K562 (cell line): Measurements from ENCODE around the gene FPGS. TPM values are rescaled to one million over a fixed set of nuclear protein-coding genes. Genes with fewer than 3 reads are reported as not detected.

Experiments
- ARID1B ChIP-seq: fragments of 450-650 bp; IDR thresholded peaks from 2 replicates; pipeline ENCODE4 v1.6.1; 2016; ENCODE audit warnings: antibody characterized with exemption, mild to moderate bottlenecking, inconsistent platforms
- ATF3 ChIP-seq, 2 experiments: fragments of 450-650 bp in 1 of 2; sonication (generic) in 1 of 2; formaldehyde crosslinking in 1 of 2; IDR thresholded peaks in 1 of 2; conservative IDR thresholded peaks in 1 of 2; 2 replicates each; pipeline versions ENCODE4 v1.6.1 to v1.8.1; 2016 to 2023; ENCODE audit warnings: mild to moderate bottlenecking in 2 of 2, moderate library complexity in 2 of 2, inconsistent platforms in 1 of 2, missing genetic modification reagents in 1 of 2
- ATF4 ChIP-seq: fragments of 450-650 bp; formaldehyde crosslinking; IDR thresholded peaks from 2 replicates; pipeline ENCODE4 v1.4.0; 2022; ENCODE audit warnings: mild to moderate bottlenecking, moderate library complexity
- CCAR2 ChIP-seq: fragments of 200-400 bp; formaldehyde crosslinking; IDR thresholded peaks from 2 replicates; pipeline ENCODE4 v1.6.1; 2017; ENCODE audit warnings: mild to moderate bottlenecking, low read depth, low read length
- ESRRA ChIP-seq: fragments of 450-650 bp; IDR thresholded peaks from 2 replicates; pipeline ENCODE4 v1.6.1; 2014; ENCODE audit warnings: low read depth, mild to moderate bottlenecking, moderate library complexity, borderline replicate concordance
- HES1 ChIP-seq: fragments of 450-650 bp; IDR thresholded peaks from 2 replicates; pipeline ENCODE4 v1.6.1; 2016; ENCODE audit warnings: low read depth, mild to moderate bottlenecking, moderate library complexity
- JUN ChIP-seq, 2 experiments: sonication (generic) in 1 of 2; formaldehyde crosslinking in 1 of 2; IDR thresholded peaks; 2 replicates each; pipeline versions ENCODE4 v1.6.1 to v1.8.0; 2012 to 2022; ENCODE audit warnings: borderline replicate concordance in 2 of 2, mild to moderate bottlenecking in 2 of 2, improper control_type of control experiment in 1 of 2, low read depth in 1 of 2, low read length in 1 of 2, missing genetic modification reagents in 1 of 2
- PRPF4 ChIP-seq: fragments of 200-400 bp; formaldehyde crosslinking; IDR thresholded peaks from one replicate; pipeline ENCODE4 v1.6.1; 2017; ENCODE audit warnings: low read length, low read depth, mild to moderate bottlenecking; ENCODE audit not compliant: insufficient read depth, poor library complexity, severe bottlenecking
- PTRF ChIP-seq: fragments of 450-650 bp; IDR thresholded peaks from 2 replicates; pipeline ENCODE4 v1.6.1; 2016; ENCODE audit warnings: mild to moderate bottlenecking, missing genetic modification characterization, missing compliant biosample characterization
- REST ChIP-seq, 2 experiments: fragments of 450-650 bp; formaldehyde crosslinking in 1 of 2; IDR thresholded peaks; 2 replicates each; pipeline versions ENCODE4 v1.4.0 to v1.6.1; 2014 to 2020; ENCODE audit warnings: mild to moderate bottlenecking in 2 of 2, borderline replicate concordance in 1 of 2, low read depth in 1 of 2
- STAT6 ChIP-seq: sonication (generic); formaldehyde crosslinking; IDR thresholded peaks from 2 replicates; pipeline ENCODE4 v1.8.1; 2023; ENCODE audit warnings: mild to moderate bottlenecking, missing genetic modification reagents
- TRIM28 ChIP-seq: fragments of 450-650 bp; IDR thresholded peaks from 2 replicates; pipeline ENCODE4 v1.6.1; 2017
- ZNF354B ChIP-seq: fragments of 250-450 bp; sonication (Bioruptor Pico); IDR thresholded peaks from 2 replicates; pipeline ENCODE4 v1.4.0; 2020
- polyA plus RNA-seq, 8 experiments: library from polyadenylated mRNA; depleted of rRNA in 4 of 8; stranded (reverse) in 5 of 8; unstranded in 3 of 8; fragments of >200 nt; fragmentation: Nextera tagmentation in 2 of 8; fragmentation: Illumina TruSeq in 1 of 8; extraction: Ambion mirVana in 2 of 8; extraction: Trizol in 1 of 8; gene quantifications; 2 replicates each; pipeline versions ENCODE4 v1.2.1 to v1.2.3, GENCODE V29; 2011 to 2014; ENCODE audit warnings: inconsistent platforms in 1 of 8, missing spikeins in 1 of 8
- total RNA-seq, 7 experiments: library from RNA; depleted of rRNA in 6 of 7; stranded (reverse); fragments of >200 nt in 6 of 7; fragmentation: Illumina TruSeq in 2 of 7; extraction: Trizol in 2 of 7; gene quantifications; 2 replicates each; pipeline versions ENCODE4 v1.2.1 to v1.2.3, GENCODE V29; 2011 to 2021; ENCODE audit warnings: low replicate concordance in 1 of 7

The FPGS gene
- total and polyA plus RNA-seq, 9 of the 15 experiments (the other 6 are each of a cell fraction or from before 2014, with no cell fraction given), result 0.84 to 86.4 (median 59.2) TPM

GRCh38 chr9:127758843-127759242 is 43.8 kb upstream of the FPGS start (continued):
- 0 out of 2 replicates have a peak, but pooled peaks have one; percentile 63 for TF ChIP-seq ATF4 (CRISPR knock-in tag)
- 0 out of 2 replicates have a peak, but pooled peaks have one; percentile 17 for TF ChIP-seq HES1
- no peak for TF ChIP-seq ESRRA
- TF ChIP-seq ARID1B, result peak; percentile 49; the same call in 1 of the 2 replicates
- TF ChIP-seq ZNF354B (CRISPR knock-in tag), result no peak
- TF ChIP-seq TRIM28, result no peak
- TF ChIP-seq JUN (IDR thresholded peaks at IDR 0.05; ENCODE audit: borderline replicate concordance, low read depth, low read length), result no peak
- TF ChIP-seq JUN (CRISPR knock-in tag; IDR thresholded peaks at IDR 0.05; ENCODE audit: borderline replicate concordance), result no peak
- no peak for TF ChIP-seq PRPF4
- TF ChIP-seq REST (IDR thresholded peaks at IDR 0.05; ENCODE audit: borderline replicate concordance), result peak; percentile 35; the same call in 1 of the 2 replicates
- no peak for TF ChIP-seq REST (CRISPR knock-in tag; IDR thresholded peaks at IDR 0.05; ENCODE audit: low read depth)
- TF ChIP-seq STAT6 (CRISPR knock-in tag), result no peak
- TF ChIP-seq ATF3 (IDR thresholded peaks at IDR 0.05), result peak; percentile 94
- no peak for TF ChIP-seq ATF3 (CRISPR knock-in tag; conservative IDR thresholded peaks at IDR 0.05)
- TF ChIP-seq PTRF, result no peak
- TF ChIP-seq CCAR2, result no peak
